Lower leg skin (tissue), 3 donors: Measurements from ENCODE around the gene DAB2IP.

Experiments
- CTCF ChIP-seq, 3 donors: fragments of 450-650 bp; IDR thresholded peaks; one replicate each; pipeline ENCODE4 v1.5.1; 2016; ENCODE audit warnings: antibody characterized with exemption in 3 of 3, mild to moderate bottlenecking in 3 of 3, moderate library complexity in 2 of 3
- POLR2A ChIP-seq, 2 donors: fragments of 450-650 bp; IDR thresholded peaks; one replicate each; pipeline ENCODE4 v1.6.1; 2016 to 2017; ENCODE audit warnings: antibody characterized with exemption in 2 of 2, mild to moderate bottlenecking in 1 of 2, moderate library complexity in 1 of 2

DNA sequence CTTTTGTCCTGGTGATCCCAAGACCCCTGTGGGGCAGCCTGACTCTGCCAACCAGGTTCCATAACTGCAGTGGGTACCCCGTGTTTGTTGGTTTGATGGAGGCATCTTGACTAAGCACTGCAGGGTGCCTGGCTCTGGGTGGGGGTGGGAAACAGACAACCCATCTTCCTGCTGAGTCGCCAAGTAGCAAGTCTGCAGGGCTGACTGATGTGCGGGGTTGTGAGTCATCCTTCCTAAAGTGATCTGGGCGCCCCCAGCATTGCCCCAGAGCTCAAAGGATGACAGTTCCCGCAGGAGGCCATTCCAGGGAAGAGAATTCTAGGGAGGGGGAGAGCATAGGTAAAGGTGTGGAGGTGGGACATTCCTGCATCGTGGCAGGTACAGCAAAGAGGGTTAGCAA, 23.5 kb downstream of the DAB2IP start:
- TF ChIP-seq POLR2A (IDR thresholded peaks at IDR 0.05) (no peak), CTCF (IDR thresholded peaks at IDR 0.05) (no peak)
